HepG2 (cell line): ENCODE results near the gene CDK13. TPM values are rescaled to one million over a fixed set of nuclear protein-coding genes. Genes with fewer than 3 reads are reported as not detected.

ENCODE experiments used
- EZH2 ChIP-seq: conservative IDR thresholded peaks from 2 replicates; pipeline ENCODE4 v1.6.1; 2012; ENCODE audit warnings: mild to moderate bottlenecking, low read depth, low read length, moderate library complexity
- GATAD2A ChIP-seq: IDR thresholded peaks from 2 replicates; pipeline ENCODE4 v1.6.1; 2016
- MIXL1 ChIP-seq: IDR thresholded peaks from 2 replicates; pipeline ENCODE4 v1.6.1; 2016
- MXD3 ChIP-seq: IDR thresholded peaks from 2 replicates; pipeline ENCODE4 v1.6.1; 2016; ENCODE audit warnings: mild to moderate bottlenecking, missing biosample characterization, missing genetic modification reagents
- MYPOP ChIP-seq: sonication (generic); formaldehyde crosslinking; IDR thresholded peaks from 2 replicates; pipeline ENCODE4 v1.8.1; 2023; ENCODE audit warnings: mild to moderate bottlenecking, moderate library complexity, missing genetic modification reagents
- NFIC ChIP-seq: IDR thresholded peaks from 2 replicates; pipeline ENCODE4 v1.6.1; 2012; ENCODE audit warnings: mild to moderate bottlenecking, low read length, inconsistent platforms
- PTBP1 ChIP-seq: fragments of 200-400 bp; formaldehyde crosslinking; IDR thresholded peaks from 2 replicates; pipeline ENCODE4 v1.6.1; 2018; ENCODE audit warnings: low read length, low read depth; ENCODE audit not compliant: poor library complexity, severe bottlenecking
- RARA ChIP-seq: IDR thresholded peaks from 2 replicates; pipeline ENCODE4 v1.6.1; 2016; ENCODE audit warnings: missing genetic modification reagents, missing compliant biosample characterization
- REXO4 ChIP-seq: sonication (generic); formaldehyde crosslinking; IDR thresholded peaks from 2 replicates; pipeline ENCODE4 v1.8.0; 2022; ENCODE audit warnings: missing genetic modification reagents, mild to moderate bottlenecking, borderline replicate concordance
- RORA ChIP-seq: sonication (generic); formaldehyde crosslinking; IDR thresholded peaks from 2 replicates; pipeline ENCODE4 v1.5.0; 2020; ENCODE audit warnings: mild to moderate bottlenecking, missing genetic modification reagents, moderate library complexity
- ZBTB8A ChIP-seq: sonication (generic); formaldehyde crosslinking; IDR thresholded peaks from 2 replicates; pipeline ENCODE4 v1.4.0; 2020; ENCODE audit warnings: mild to moderate bottlenecking, low read depth, missing genetic modification reagents, borderline replicate concordance
- ZMAT3 ChIP-seq: sonication (generic); formaldehyde crosslinking; conservative IDR thresholded peaks from 2 replicates; pipeline ENCODE4 v1.7.0; 2021; ENCODE audit warnings: missing genetic modification reagents
- ZNF496 ChIP-seq: sonication (generic); formaldehyde crosslinking; IDR thresholded peaks from 2 replicates; pipeline ENCODE4 v1.8.1; 2023; ENCODE audit warnings: mild to moderate bottlenecking, moderate library complexity, missing genetic modification reagents; ENCODE audit not compliant: insufficient replicate concordance
- ZNF652 ChIP-seq: IDR thresholded peaks from 2 replicates; pipeline ENCODE4 v1.6.1; 2016; ENCODE audit warnings: low read depth, borderline replicate concordance
- ZNF878 ChIP-seq: sonication (generic); formaldehyde crosslinking; IDR thresholded peaks from 2 replicates; pipeline ENCODE4 v1.8.1; 2023; ENCODE audit warnings: mild to moderate bottlenecking, missing genetic modification reagents, moderate library complexity
- polyA plus RNA-seq, 8 experiments: library from polyadenylated mRNA; depleted of rRNA in 3 of 8; stranded (reverse) in 7 of 8; unstranded in 1 of 8; fragments of >200 nt; fragmentation: Illumina TruSeq in 4 of 8; extraction: Trizol in 4 of 8; gene quantifications; 2 replicates each; pipeline versions ENCODE4 v1.2.1 to v1.2.3, GENCODE V29; 2011 to 2016; ENCODE audit warnings: low read depth in 4 of 8, missing spikeins in 1 of 8, mixed read lengths in 1 of 8; ENCODE audit not compliant: insufficient read depth in 1 of 8
- total RNA-seq, 5 experiments: library from RNA; depleted of rRNA; stranded (reverse); fragments of >200 nt; fragmentation: Illumina TruSeq; extraction: Trizol; gene quantifications; 2 replicates each; pipeline ENCODE4 v1.2.3, GENCODE V29; 2016; ENCODE audit warnings: low read depth in 1 of 5
- TF ChIP-seq, protein P1 (sequence below): sonication (generic); formaldehyde crosslinking; IDR thresholded peaks from 2 replicates; pipeline ENCODE4 v1.4.0; 2020; ENCODE audit warnings: missing genetic modification reagents, borderline replicate concordance
- TF ChIP-seq, protein P2 (sequence below): sonication (generic); formaldehyde crosslinking; IDR thresholded peaks from 2 replicates; pipeline ENCODE4 v1.4.0; 2020; ENCODE audit warnings: missing genetic modification reagents

The CDK13 gene
- total and polyA plus RNA-seq, 2 of the 13 experiments (the other 11 are each of a cell fraction or from before 2014, with no cell fraction given), result 21.0 to 40.9 TPM

- TF ChIP-seq, protein P1, sequence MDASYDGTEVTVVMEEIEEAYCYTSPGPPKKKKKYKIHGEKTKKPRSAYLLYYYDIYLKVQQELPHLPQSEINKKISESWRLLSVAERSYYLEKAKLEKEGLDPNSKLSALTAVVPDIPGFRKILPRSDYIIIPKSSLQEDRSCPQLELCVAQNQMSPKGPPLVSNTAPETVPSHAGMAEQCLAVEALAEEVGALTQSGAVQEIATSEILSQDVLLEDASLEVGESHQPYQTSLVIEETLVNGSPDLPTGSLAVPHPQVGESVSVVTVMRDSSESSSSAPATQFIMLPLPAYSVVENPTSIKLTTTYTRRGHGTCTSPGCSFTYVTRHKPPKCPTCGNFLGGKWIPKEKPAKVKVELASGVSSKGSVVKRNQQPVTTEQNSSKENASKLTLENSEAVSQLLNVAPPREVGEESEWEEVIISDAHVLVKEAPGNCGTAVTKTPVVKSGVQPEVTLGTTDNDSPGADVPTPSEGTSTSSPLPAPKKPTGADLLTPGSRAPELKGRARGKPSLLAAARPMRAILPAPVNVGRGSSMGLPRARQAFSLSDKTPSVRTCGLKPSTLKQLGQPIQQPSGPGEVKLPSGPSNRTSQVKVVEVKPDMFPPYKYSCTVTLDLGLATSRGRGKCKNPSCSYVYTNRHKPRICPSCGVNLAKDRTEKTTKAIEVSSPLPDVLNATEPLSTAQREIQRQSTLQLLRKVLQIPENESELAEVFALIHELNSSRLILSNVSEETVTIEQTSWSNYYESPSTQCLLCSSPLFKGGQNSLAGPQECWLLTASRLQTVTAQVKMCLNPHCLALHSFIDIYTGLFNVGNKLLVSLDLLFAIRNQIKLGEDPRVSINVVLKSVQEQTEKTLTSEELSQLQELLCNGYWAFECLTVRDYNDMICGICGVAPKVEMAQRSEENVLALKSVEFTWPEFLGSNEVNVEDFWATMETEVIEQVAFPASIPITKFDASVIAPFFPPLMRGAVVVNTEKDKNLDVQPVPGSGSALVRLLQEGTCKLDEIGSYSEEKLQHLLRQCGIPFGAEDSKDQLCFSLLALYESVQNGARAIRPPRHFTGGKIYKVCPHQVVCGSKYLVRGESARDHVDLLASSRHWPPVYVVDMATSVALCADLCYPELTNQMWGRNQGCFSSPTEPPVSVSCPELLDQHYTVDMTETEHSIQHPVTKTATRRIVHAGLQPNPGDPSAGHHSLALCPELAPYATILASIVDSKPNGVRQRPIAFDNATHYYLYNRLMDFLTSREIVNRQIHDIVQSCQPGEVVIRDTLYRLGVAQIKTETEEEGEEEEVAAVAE (CRISPR knock-in tag), result no peak; the same call in 1 of the 2 replicates
- TF ChIP-seq ZNF652 (CRISPR knock-in tag) (peak; percentile 95), NFIC (no peak), EZH2 (no peak), RARA (CRISPR knock-in tag) (peak; percentile 34), RORA (no peak), ZMAT3 (CRISPR knock-in tag) (no peak), ZNF878 (no peak), MIXL1 (CRISPR knock-in tag) (no peak; the same call in 1 of the 2 replicates), PTBP1 (no peak), ZNF496 (CRISPR knock-in tag) (no peak), REXO4 (CRISPR knock-in tag) (no peak), MXD3 (CRISPR knock-in tag) (peak; percentile 57), GATAD2A (CRISPR knock-in tag) (peak; percentile 45), ZBTB8A (CRISPR knock-in tag) (no peak), MYPOP (CRISPR knock-in tag) (peak; percentile 79; the same call in 1 of the 2 replicates)
- TF ChIP-seq, protein P2, sequence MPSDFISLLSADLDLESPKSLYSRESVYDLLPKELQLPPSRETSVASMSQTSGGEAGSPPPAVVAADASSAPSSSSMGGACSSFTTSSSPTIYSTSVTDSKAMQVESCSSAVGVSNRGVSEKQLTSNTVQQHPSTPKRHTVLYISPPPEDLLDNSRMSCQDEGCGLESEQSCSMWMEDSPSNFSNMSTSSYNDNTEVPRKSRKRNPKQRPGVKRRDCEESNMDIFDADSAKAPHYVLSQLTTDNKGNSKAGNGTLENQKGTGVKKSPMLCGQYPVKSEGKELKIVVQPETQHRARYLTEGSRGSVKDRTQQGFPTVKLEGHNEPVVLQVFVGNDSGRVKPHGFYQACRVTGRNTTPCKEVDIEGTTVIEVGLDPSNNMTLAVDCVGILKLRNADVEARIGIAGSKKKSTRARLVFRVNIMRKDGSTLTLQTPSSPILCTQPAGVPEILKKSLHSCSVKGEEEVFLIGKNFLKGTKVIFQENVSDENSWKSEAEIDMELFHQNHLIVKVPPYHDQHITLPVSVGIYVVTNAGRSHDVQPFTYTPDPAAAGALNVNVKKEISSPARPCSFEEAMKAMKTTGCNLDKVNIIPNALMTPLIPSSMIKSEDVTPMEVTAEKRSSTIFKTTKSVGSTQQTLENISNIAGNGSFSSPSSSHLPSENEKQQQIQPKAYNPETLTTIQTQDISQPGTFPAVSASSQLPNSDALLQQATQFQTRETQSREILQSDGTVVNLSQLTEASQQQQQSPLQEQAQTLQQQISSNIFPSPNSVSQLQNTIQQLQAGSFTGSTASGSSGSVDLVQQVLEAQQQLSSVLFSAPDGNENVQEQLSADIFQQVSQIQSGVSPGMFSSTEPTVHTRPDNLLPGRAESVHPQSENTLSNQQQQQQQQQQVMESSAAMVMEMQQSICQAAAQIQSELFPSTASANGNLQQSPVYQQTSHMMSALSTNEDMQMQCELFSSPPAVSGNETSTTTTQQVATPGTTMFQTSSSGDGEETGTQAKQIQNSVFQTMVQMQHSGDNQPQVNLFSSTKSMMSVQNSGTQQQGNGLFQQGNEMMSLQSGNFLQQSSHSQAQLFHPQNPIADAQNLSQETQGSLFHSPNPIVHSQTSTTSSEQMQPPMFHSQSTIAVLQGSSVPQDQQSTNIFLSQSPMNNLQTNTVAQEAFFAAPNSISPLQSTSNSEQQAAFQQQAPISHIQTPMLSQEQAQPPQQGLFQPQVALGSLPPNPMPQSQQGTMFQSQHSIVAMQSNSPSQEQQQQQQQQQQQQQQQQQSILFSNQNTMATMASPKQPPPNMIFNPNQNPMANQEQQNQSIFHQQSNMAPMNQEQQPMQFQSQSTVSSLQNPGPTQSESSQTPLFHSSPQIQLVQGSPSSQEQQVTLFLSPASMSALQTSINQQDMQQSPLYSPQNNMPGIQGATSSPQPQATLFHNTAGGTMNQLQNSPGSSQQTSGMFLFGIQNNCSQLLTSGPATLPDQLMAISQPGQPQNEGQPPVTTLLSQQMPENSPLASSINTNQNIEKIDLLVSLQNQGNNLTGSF (CRISPR knock-in tag), result peak; percentile 82
Measured at GRCh38 chr7:39948956-39949928, 814 bp upstream of the CDK13 start (continued).
